Nephron progenitor cell (in vitro differentiated cells): ENCODE measurements around the gene KCNN4.
A peak's percentile ranks its signal among the peaks of the same experiment; 100 is the strongest.

Experiments
- DNase-seq: peaks from one replicate; pipeline ENCODE4 v3.0.0; 2021
- H3K27ac Mint-ChIP-seq: 2 replicates; pipeline ENCODE4 v1.8.0; 2021; ENCODE audit warnings: mild to moderate bottlenecking, moderate library complexity, mixed read lengths
- H3K27me3 Mint-ChIP-seq: 2 replicates; pipeline ENCODE4 v1.8.0; 2021; ENCODE audit warnings: mild to moderate bottlenecking, low read depth, mixed read lengths; ENCODE audit not compliant: poor library complexity
- H3K36me3 Mint-ChIP-seq: 2 replicates; pipeline ENCODE4 v1.8.0; 2021; ENCODE audit warnings: low read depth, mixed read lengths
- H3K4me1 Mint-ChIP-seq: 2 replicates; pipeline ENCODE4 v1.8.0; 2021; ENCODE audit warnings: mixed read lengths
- H3K4me3 Mint-ChIP-seq: 2 replicates; pipeline ENCODE4 v1.8.0; 2021; ENCODE audit warnings: mild to moderate bottlenecking, moderate library complexity, mixed read lengths
- H3K9me3 Mint-ChIP-seq: 2 replicates; pipeline ENCODE4 v1.8.0; 2021; ENCODE audit warnings: mild to moderate bottlenecking, moderate library complexity, mixed read lengths
- CTCF ChIP-seq: fragments of 200-600 bp; sonication (generic); IDR thresholded peaks from 2 replicates; pipeline ENCODE4 v1.5.0; 2021; ENCODE audit warnings: antibody characterized with exemption

The KCNN4 gene

DNA sequence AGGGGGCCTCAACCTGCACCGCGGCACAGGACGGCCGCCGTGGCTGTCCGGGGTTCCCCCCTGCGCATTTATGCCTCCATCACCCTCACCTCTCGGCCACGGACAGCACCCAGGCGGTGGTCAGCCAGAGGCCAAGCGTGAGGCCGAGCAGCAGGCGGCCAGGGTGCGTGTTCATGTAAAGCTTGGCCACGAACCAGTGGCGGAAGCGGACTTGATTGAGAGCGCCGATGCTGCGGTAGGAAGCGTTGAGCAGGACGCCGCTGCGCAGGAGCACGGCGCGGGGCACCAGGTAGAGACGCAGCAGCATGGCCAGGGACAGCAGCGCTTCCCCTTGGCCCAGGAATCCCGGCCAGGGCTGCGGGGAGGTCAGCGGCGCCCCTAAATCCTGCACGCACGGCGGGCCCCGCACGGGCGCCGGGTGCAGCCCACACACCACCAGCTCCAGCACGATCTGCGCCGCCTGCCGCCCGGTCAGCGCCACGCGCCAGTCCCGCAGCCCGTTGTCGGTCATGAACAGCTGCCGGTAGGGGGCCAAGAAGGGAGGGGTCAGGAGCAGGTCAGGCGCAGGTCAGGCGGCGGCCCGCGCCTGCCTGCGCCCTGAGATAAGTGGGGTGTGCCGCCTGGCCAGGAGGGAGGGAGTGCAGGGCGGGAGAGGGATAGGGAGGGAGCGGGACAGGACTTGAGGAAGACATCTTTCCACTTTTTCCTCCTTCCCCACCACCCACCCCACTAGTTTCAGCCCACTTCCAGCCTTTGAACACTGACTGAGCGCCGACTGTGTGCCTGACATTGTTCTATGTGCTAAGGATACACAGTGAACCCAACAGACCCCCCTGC, 6.5 kb downstream of the KCNN4 start:
- H3K36me3 Mint-ChIP-seq: no peaks in the 10 kb centered on the region
- peaks cover 94% of the 10 kb centered on the region for H3K27me3 Mint-ChIP-seq
- peak; percentile 57 for TF ChIP-seq CTCF
- no peaks in the 10 kb centered on the region for H3K9me3 Mint-ChIP-seq
- H3K27ac Mint-ChIP-seq: no peak overlapping the region
- DNase-seq: peak; percentile 86
- H3K4me1 Mint-ChIP-seq: peaks cover 47% of the 10 kb centered on the region
- H3K4me3 Mint-ChIP-seq: peak overlapping the region; percentile 75

DNA sequence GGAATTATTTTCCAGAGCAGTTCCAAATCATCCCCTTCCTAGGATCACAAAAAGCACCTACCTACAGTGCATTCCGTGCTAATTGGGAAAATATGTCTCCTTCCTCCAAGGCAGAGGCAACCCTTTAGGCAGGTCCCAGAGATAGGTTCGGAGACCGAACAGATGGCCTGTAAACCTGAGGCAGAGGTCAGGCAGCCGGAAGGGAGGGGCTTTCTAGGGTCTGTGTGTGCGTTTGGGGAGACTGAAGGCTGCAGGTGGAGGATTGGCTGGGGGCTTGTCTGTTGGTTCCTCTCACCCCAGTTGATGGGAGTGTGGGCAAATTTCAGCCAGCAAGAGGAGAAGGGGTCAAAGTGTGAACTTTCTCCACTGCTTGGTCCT, 7.1 kb downstream of the KCNN4 start:
- DNase-seq: no peak
- Mint-ChIP-seq H3K9me3 (no peaks in the 10 kb centered on the region), H3K36me3 (no peaks in the 10 kb centered on the region), H3K4me1 (peaks cover 45% of the 10 kb centered on the region), H3K4me3 (peak overlapping the region; percentile 75), H3K27me3 (peaks cover 97% of the 10 kb centered on the region), H3K27ac (no peak overlapping the region)
- TF ChIP-seq CTCF: no peak

GRCh38 chr19:43769256-43769655, 11.5 kb downstream of the KCNN4 start:
- peaks cover 57% of the 10 kb centered on the region for H3K27me3 Mint-ChIP-seq
- no peak overlapping the region for H3K4me3 Mint-ChIP-seq
- TF ChIP-seq CTCF: no peak
- no peak for DNase-seq
- peaks cover 32% of the 10 kb centered on the region for H3K4me1 Mint-ChIP-seq
- H3K36me3 Mint-ChIP-seq: no peaks in the 10 kb centered on the region
- H3K9me3 Mint-ChIP-seq: no peaks in the 10 kb centered on the region
- peak overlapping the region; percentile 44 for H3K27ac Mint-ChIP-seq

GRCh38 chr19:43768273-43769050, 12.3 kb downstream of the KCNN4 start:
- DNase-seq: no peak
- no peak overlapping the region for H3K27ac Mint-ChIP-seq
- H3K4me1 Mint-ChIP-seq: peaks cover 31% of the 10 kb centered on the region
- H3K36me3 Mint-ChIP-seq: no peaks in the 10 kb centered on the region
- H3K9me3 Mint-ChIP-seq: no peaks in the 10 kb centered on the region
- no peak overlapping the region for H3K4me3 Mint-ChIP-seq
- TF ChIP-seq CTCF: no peak
- peaks cover 49% of the 10 kb centered on the region for H3K27me3 Mint-ChIP-seq

DNA sequence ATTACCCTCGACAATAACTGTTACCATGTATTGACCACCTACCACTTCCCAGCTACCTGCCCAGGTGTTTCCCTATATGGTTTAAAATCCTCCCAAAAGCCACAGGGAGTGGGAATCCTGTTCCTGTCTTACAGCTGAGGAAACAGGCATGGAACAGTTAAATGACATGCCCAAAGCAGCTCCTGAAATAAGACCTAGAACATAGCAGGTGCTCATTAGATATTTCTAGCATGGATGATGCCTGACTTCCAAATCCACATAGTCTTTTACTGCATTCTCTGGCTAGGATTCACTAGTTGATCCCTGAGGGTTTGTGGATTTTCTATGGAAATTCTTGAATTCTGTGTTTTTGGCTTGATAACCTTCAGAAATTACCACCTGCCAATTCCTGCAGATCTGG, 13.0 kb downstream of the KCNN4 start:
- no peak overlapping the region for H3K27ac Mint-ChIP-seq
- H3K27me3 Mint-ChIP-seq: peaks cover 43% of the 10 kb centered on the region
- TF ChIP-seq CTCF: no peak
- no peaks in the 10 kb centered on the region for H3K36me3 Mint-ChIP-seq
- no peaks in the 10 kb centered on the region for H3K9me3 Mint-ChIP-seq
- no peak overlapping the region for H3K4me3 Mint-ChIP-seq
- H3K4me1 Mint-ChIP-seq: peaks cover 32% of the 10 kb centered on the region
- DNase-seq: no peak
